OCI-LY3 (cell line): ENCODE data around the gene CELSR3.

Experiments used
- H2AFZ ChIP-seq: fragments of 200-600, 300-600 bp; shearing (Covaris generic); 2 replicates; pipeline ENCODE4 v1.6.0; 2014; ENCODE audit warnings: antibody characterized with exemption, low read depth, low read length
- H3K27ac ChIP-seq: fragments of 200-600, 300-600 bp; sonication (generic); 2 replicates; pipeline ENCODE4 v1.5.1; 2014; ENCODE audit warnings: mild to moderate bottlenecking, low read length, moderate library complexity, mixed read lengths
- H3K27me3 ChIP-seq: fragments of 200-600, 300-600 bp; sonication (generic); 2 replicates; pipeline ENCODE4 v1.6.1; 2014; ENCODE audit warnings: low read depth, low read length, mixed read lengths
- H3K36me3 ChIP-seq: fragments of 200-600, 300-600 bp; sonication (generic); replicated peaks from 2 replicates; pipeline ENCODE3; 2014; ENCODE audit warnings: low read depth, low read length, mixed read lengths
- H3K4me1 ChIP-seq: fragments of 300-600, 200-600 bp; sonication (generic); 2 replicates; pipeline ENCODE4 v1.6.1; 2014; ENCODE audit warnings: low read length, mixed read lengths
- H3K4me2 ChIP-seq: fragments of 200-600, 300-600 bp; sonication (generic); 2 replicates; pipeline ENCODE4 v1.6.1; 2014; ENCODE audit warnings: low read length, mixed read lengths
- H3K4me3 ChIP-seq: fragments of 300-600, 200-600 bp; sonication (generic); 2 replicates; pipeline ENCODE4 v1.5.1; 2014; ENCODE audit warnings: antibody characterized with exemption, mild to moderate bottlenecking, low read length, moderate library complexity
- H3K79me2 ChIP-seq: fragments of 300-600, 200-600 bp; shearing (Covaris generic); 2 replicates; pipeline ENCODE4 v1.6.1; 2014; ENCODE audit warnings: mild to moderate bottlenecking, low read length, mixed read lengths
- H3K9ac ChIP-seq: fragments of 300-600, 200-600 bp; shearing (Covaris generic); 2 replicates; pipeline ENCODE4 v1.6.0; 2014; ENCODE audit warnings: mild to moderate bottlenecking, low read length, moderate library complexity
- H3K9me3 ChIP-seq: fragments of 200-600, 300-600 bp; shearing (Covaris generic); 2 replicates; pipeline ENCODE4 v1.6.1; 2014; ENCODE audit warnings: low read length, mixed read lengths; ENCODE audit not compliant: insufficient read depth
- H4K20me1 ChIP-seq: fragments of 200-600, 300-600 bp; sonication (generic); 2 replicates; pipeline ENCODE4 v1.6.1; 2016; ENCODE audit warnings: low read length, mixed read lengths; ENCODE audit not compliant: insufficient read depth
- CTCF ChIP-seq: fragments of 200-600, 300-600 bp; sonication (generic); IDR thresholded peaks from 2 replicates; pipeline ENCODE4 v1.5.1; 2014; ENCODE audit warnings: antibody characterized with exemption, low read length, low read depth
- EZH2phosphoT487 ChIP-seq: fragments of 200-600 bp; shearing (Covaris generic); IDR thresholded peaks from 2 replicates; pipeline ENCODE4 v1.6.1; 2018; ENCODE audit warnings: antibody characterized with exemption, mixed run types, low read depth

CELSR3 gene

GRCh38 chr3:48650723-48651122, 12.0 kb downstream of the CELSR3 start:
- no peaks in the 10 kb centered on the region for H3K27me3 ChIP-seq
- H3K9me3 ChIP-seq = no peaks in the 10 kb centered on the region
- H3K4me3 ChIP-seq = no peak overlapping the region
- H4K20me1 ChIP-seq = no peaks in the 10 kb centered on the region
- H2AFZ ChIP-seq = no peak overlapping the region
- TF ChIP-seq EZH2phosphoT487 = no peak
- TF ChIP-seq CTCF = no peak
- no peak overlapping the region for H3K27ac ChIP-seq
- H3K4me1 ChIP-seq = no peaks in the 10 kb centered on the region
- no peaks in the 10 kb centered on the region for H3K79me2 ChIP-seq
- no peak overlapping the region for H3K9ac ChIP-seq
- H3K36me3 ChIP-seq = no peaks in the 10 kb centered on the region
- no peak overlapping the region for H3K4me2 ChIP-seq

DNA sequence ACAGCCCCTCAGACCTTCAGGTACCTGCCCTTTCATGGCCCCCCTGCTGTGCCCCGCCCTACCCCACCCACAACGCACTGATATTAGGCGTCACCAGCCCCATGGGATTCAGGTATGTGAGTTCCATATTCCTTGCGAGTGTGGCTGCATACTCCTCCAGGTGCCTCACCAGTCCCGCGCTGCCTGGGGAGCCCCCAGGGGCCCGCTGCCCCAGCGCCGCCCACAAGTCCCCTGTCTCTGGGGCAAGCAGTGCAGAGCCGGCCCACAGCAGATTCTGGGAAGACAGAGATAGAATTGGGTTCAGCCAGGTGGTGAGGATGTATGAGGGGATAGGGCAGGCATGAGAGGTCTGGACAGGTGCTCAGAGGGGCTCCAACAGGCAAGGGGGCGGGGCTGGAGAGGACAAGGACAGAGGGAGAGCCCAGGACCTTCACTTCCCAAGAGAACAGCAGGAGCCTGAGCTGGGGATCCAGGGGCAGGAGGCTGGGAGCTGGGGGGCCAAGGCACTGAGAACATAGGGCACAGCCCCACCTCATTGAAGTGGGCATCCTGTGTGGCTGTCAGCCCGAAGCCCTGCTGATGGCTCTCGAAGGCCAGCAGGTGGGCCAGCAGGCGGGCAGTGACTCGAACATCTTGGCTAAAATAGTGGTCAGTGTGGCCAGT, 14.4 kb downstream of the CELSR3 start:
- no peak overlapping the region for H3K4me3 ChIP-seq
- no peak overlapping the region for H3K9ac ChIP-seq
- no peaks in the 10 kb centered on the region for H3K36me3 ChIP-seq
- no peak overlapping the region for H3K4me2 ChIP-seq
- no peak overlapping the region for H3K27ac ChIP-seq
- TF ChIP-seq EZH2phosphoT487 (no peak), CTCF (no peak)
- no peaks in the 10 kb centered on the region for H3K27me3 ChIP-seq
- no peaks in the 10 kb centered on the region for H4K20me1 ChIP-seq
- no peaks in the 10 kb centered on the region for H3K79me2 ChIP-seq
- no peaks in the 10 kb centered on the region for H3K4me1 ChIP-seq
- no peak overlapping the region for H2AFZ ChIP-seq
- no peaks in the 10 kb centered on the region for H3K9me3 ChIP-seq

- Histone ChIP-seq H3K9ac (no peak overlapping the region), H3K4me1 (no peaks in the 10 kb centered on the region), H2AFZ (no peak overlapping the region), H3K79me2 (no peaks in the 10 kb centered on the region), H3K9me3 (no peaks in the 10 kb centered on the region), H3K4me2 (no peak overlapping the region), H3K4me3 (no peak overlapping the region), H3K27ac (no peak overlapping the region), H3K27me3 (no peaks in the 10 kb centered on the region), H4K20me1 (no peaks in the 10 kb centered on the region), H3K36me3 (no peaks in the 10 kb centered on the region)
- no peak for TF ChIP-seq CTCF
Observed at GRCh38 chr3:48647714-48648113, 15.0 kb downstream of the CELSR3 start.

- Histone ChIP-seq H3K36me3 (no peaks in the 10 kb centered on the region), H3K27me3 (no peaks in the 10 kb centered on the region), H2AFZ (no peak overlapping the region), H3K9ac (no peak overlapping the region), H3K79me2 (no peaks in the 10 kb centered on the region), H3K4me3 (no peak overlapping the region), H3K4me1 (no peaks in the 10 kb centered on the region), H3K9me3 (no peaks in the 10 kb centered on the region), H3K4me2 (no peak overlapping the region), H3K27ac (no peak overlapping the region), H4K20me1 (no peaks in the 10 kb centered on the region)
- TF ChIP-seq EZH2phosphoT487 = no peak
- TF ChIP-seq CTCF = no peak
Observed at GRCh38 chr3:48644898-48645760, 17.6 kb downstream of the CELSR3 start.
